ENCODE data around the gene ANKRD45.

Gene ANKRD45

GRCh38 chr1:173562813-173563212 is 106.8 kb downstream of the ANKRD45 start:
- no peaks in the 10 kb centered on the region for H3K27me3 ChIP-seq (ENCODE audit: control insufficient read depth in 1 of 2, insufficient read depth in 2 of 2, low read length in 2 of 2)
- no peak overlapping the region for H3K27ac ChIP-seq (ENCODE audit: low read depth, low read length)
- H3K36me3 ChIP-seq (ENCODE audit: insufficient read depth, low read length), result no peaks in the 10 kb centered on the region
- H3K9ac ChIP-seq (ENCODE audit: low read length), result no peak overlapping the region
- no peak overlapping the region for H3K4me3 ChIP-seq (ENCODE audit: low read depth in 1 of 2, low read length in 2 of 2)
- H3K4me1 ChIP-seq (ENCODE audit: insufficient read depth, low read length), result no peaks in the 10 kb centered on the region
- no peaks in the 10 kb centered on the region for H3K9me3 ChIP-seq (ENCODE audit: low read length)

GRCh38 chr1:173561263-173561662 is 108.4 kb downstream of the ANKRD45 start:
- Histone ChIP-seq H3K9me3 (ENCODE audit: low read length) (no peaks in the 10 kb centered on the region), H3K36me3 (ENCODE audit: insufficient read depth, low read length) (no peaks in the 10 kb centered on the region), H3K4me1 (ENCODE audit: insufficient read depth, low read length) (no peaks in the 10 kb centered on the region), H3K27ac (ENCODE audit: low read depth, low read length) (no peak overlapping the region), H3K9ac (ENCODE audit: low read length) (no peak overlapping the region), H3K4me3 (ENCODE audit: low read depth in 1 of 2, low read length in 2 of 2) (no peak overlapping the region), H3K27me3 (ENCODE audit: control insufficient read depth in 1 of 2, insufficient read depth in 2 of 2, low read length in 2 of 2) (no peaks in the 10 kb centered on the region)

GRCh38 chr1:173560285-173560880 is 109.3 kb downstream of the ANKRD45 start:
- Histone ChIP-seq H3K36me3 (ENCODE audit: insufficient read depth, low read length) (no peaks in the 10 kb centered on the region), H3K4me3 (ENCODE audit: low read depth in 1 of 2, low read length in 2 of 2) (no peak overlapping the region), H3K27ac (ENCODE audit: low read depth, low read length) (no peak overlapping the region), H3K9me3 (ENCODE audit: low read length) (no peaks in the 10 kb centered on the region), H3K27me3 (ENCODE audit: control insufficient read depth in 1 of 2, insufficient read depth in 2 of 2, low read length in 2 of 2) (no peaks in the 10 kb centered on the region), H3K9ac (ENCODE audit: low read length) (no peak overlapping the region), H3K4me1 (ENCODE audit: insufficient read depth, low read length) (no peaks in the 10 kb centered on the region)
